NAMALWA (cell line): ENCODE results near the gene TXLNB.
A peak's percentile ranks its signal among the peaks of the same experiment; 100 is the strongest.

Experiments used
- DNase-seq: peaks from one replicate; pipeline ENCODE4 v3.0.0-alpha.2; 2015; ENCODE audit warnings: low spot score

TXLNB gene

GRCh38 chr6:139271056-139271455 lies 20.7 kb downstream of the TXLNB start:
- peak; percentile 76 for DNase-seq

- peak; percentile 34 for DNase-seq
These were observed 21.5 kb downstream of the TXLNB start for GRCh38 chr6:139270249-139270648.

- no peak for DNase-seq
These were observed 26.1 kb downstream of the TXLNB start for GRCh38 chr6:139265512-139266190.

GRCh38 chr6:139262519-139263300 lies 29.1 kb downstream of the TXLNB start:
- DNase-seq: peak; percentile 57

GRCh38 chr6:139257821-139258398 lies 33.9 kb downstream of the TXLNB start:
- DNase-seq: no peak

GRCh38 chr6:139257291-139257690 lies 34.5 kb downstream of the TXLNB start:
- no peak for DNase-seq

GRCh38 chr6:139256087-139256486 lies 35.7 kb downstream of the TXLNB start:
- no peak for DNase-seq

- DNase-seq: no peak
These were observed 37.6 kb downstream of the TXLNB start for GRCh38 chr6:139254196-139254595.

- no peak for DNase-seq
These were observed 38.1 kb downstream of the TXLNB start for GRCh38 chr6:139253656-139254055.

GRCh38 chr6:139251691-139252390 lies 40.0 kb downstream of the TXLNB start:
- DNase-seq: no peak

- no peak for DNase-seq
These were observed 40.6 kb downstream of the TXLNB start for GRCh38 chr6:139251045-139251690.

GRCh38 chr6:139250296-139251044 lies 41.3 kb downstream of the TXLNB start:
- peak; percentile 87 for DNase-seq

- DNase-seq: no peak
These were observed 42.4 kb downstream of the TXLNB start for GRCh38 chr6:139249395-139249794.

- no peak for DNase-seq
These were observed 42.9 kb downstream of the TXLNB start for GRCh38 chr6:139248911-139249310.

GRCh38 chr6:139247618-139248017 lies 44.2 kb downstream of the TXLNB start:
- no peak for DNase-seq

- no peak for DNase-seq
These were observed 48.3 kb downstream of the TXLNB start for GRCh38 chr6:139243536-139243935.

GRCh38 chr6:139242457-139243240 lies 49.1 kb downstream of the TXLNB start:
- DNase-seq: no peak

- DNase-seq: no peak
These were observed 51.4 kb downstream of the TXLNB start for GRCh38 chr6:139240161-139241010.

GRCh38 chr6:139239064-139239463 lies 52.7 kb downstream of the TXLNB start:
- no peak for DNase-seq

GRCh38 chr6:139236105-139236504 lies 55.7 kb downstream of the TXLNB start:
- peak; percentile 51 for DNase-seq
